IMR-90 (cell line): ENCODE data around the gene COL27A1. TPM values are rescaled to one million over a fixed set of nuclear protein-coding genes. Genes with fewer than 3 reads are reported as not detected.

Source experiments
- microRNA-seq, 2 experiments: library from miRNA; stranded (forward) in 1 of 2; unstranded in 1 of 2; fragments of 10-50 nt in 1 of 2; fragments of <30 nt in 1 of 2; gene quantifications in 1 of 2; microRNA quantifications in 1 of 2; one replicate each; pipeline versions ENCODE3 to v1.1.0; 2013 to 2020; ENCODE audit not compliant: insufficient read depth in 1 of 2, insufficient read length in 1 of 2, unreplicated experiment in 1 of 2
- polyA plus RNA-seq, 3 experiments: library from polyadenylated mRNA; depleted of rRNA; stranded (reverse); fragments of >200 nt; gene quantifications; 2 replicates each; pipeline ENCODE4 v1.2.3, GENCODE V29; 2012; ENCODE audit warnings: low replicate concordance in 1 of 3
- small RNA-seq, 5 experiments: library from RNA; depleted of rRNA; stranded (forward); fragments of <200 nt; gene quantifications; one replicate each; pipeline ENCODE3, GENCODE V24; 2012
- total RNA-seq: library from RNA; depleted of rRNA; stranded (reverse); fragments of >200 nt; gene quantifications from 2 replicates; pipeline ENCODE4 v1.2.3, GENCODE V29; 2012; rRNA removed

The COL27A1 gene
- total and polyA plus RNA-seq, 2 of the 4 experiments (the other 2 are of a cell fraction), result 3.2 to 18.3 TPM

Small RNA genes lying within 50 kb of the gene (microRNA-seq; reads per million reads assigned to microRNA genes)
- gene MIR455, result 517 to 1,586 reads per million in 2 experiments

Small RNA genes lying within 50 kb of the gene (small RNA-seq; reads per million reads assigned to genes)
- 25.6 to 5,454 (median 1,100) reads per million in 5 experiments for gene MIR455

Other genes starting within 250 kb of the COL27A1 start
- gene AMBP, start 77.2 kb upstream of the COL27A1 start, total RNA-seq, result not detected in 2 replicates
- gene AMBP, start 77.2 kb upstream of the COL27A1 start, polyA plus RNA-seq (2012; rRNA removed), result not detected in 2 replicates
- not detected in 2 replicates for gene KIF12, start 56.2 kb upstream of the COL27A1 start, total RNA-seq
- 0.11 TPM in 1 of 2 replicates, not detected in the other for gene KIF12, start 56.2 kb upstream of the COL27A1 start, polyA plus RNA-seq (2012; rRNA removed)
- 0.18 TPM in 1 of 2 replicates, not detected in the other for gene ORM1, start 167.6 kb downstream of the COL27A1 start, total RNA-seq
- gene ORM1, start 167.6 kb downstream of the COL27A1 start, polyA plus RNA-seq (2012; rRNA removed), result 0.30 TPM in 1 of 2 replicates, not detected in the other
- gene ORM2, start 174.3 kb downstream of the COL27A1 start, total RNA-seq, result not detected in 2 replicates
- not detected in 2 replicates for gene ORM2, start 174.3 kb downstream of the COL27A1 start, polyA plus RNA-seq (2012; rRNA removed)
- 2.7 and 2.8 TPM in 2 replicates for gene AKNA, start 232.4 kb downstream of the COL27A1 start, total RNA-seq
- 7.2 and 7.3 TPM in 2 replicates for gene AKNA, start 232.4 kb downstream of the COL27A1 start, polyA plus RNA-seq (2012; rRNA removed)